K562 (cell line): ENCODE measurements around the gene NAXD. TPM values are rescaled to one million over a fixed set of nuclear protein-coding genes. Genes with fewer than 3 reads are reported as not detected.

Source experiments
- ATAC-seq: fragments of 200-7000 bp; cut with Tn5 transposase; 3 replicates; pipeline ENCODE4 v1.9.1; 2020; ENCODE audit warnings: moderate library complexity
- BruUV-seq: library from RNA; stranded (reverse); fragments of 400-500 nt; replicated peaks from 2 replicates; lab custom pipeline; 2021; lab: Mats Ljungman, UMichigan
- CTCF ChIA-PET: fragments of 300-600 bp; formaldehyde crosslinking; extraction: SDS; loops from one replicate; lab custom pipeline; 2021; ENCODE audit warnings: low intra/inter-chr PET ratio; lab: Yijun Ruan, JAX
- POLR2A ChIA-PET: fragments of 300-600, 350-650 bp; sonication (Branson Sonifier 250); formaldehyde crosslinking; extraction: SDS; loops from one replicate; lab custom pipeline; 2021; ENCODE audit warnings: antibody characterized with exemption, inconsistent platforms; lab: Yijun Ruan, JAX
- DNase-seq, 4 experiments: peaks; one replicate each; pipeline versions ENCODE4 v3.0.0 to v3.0.0-alpha.2; 2011 to 2018; ENCODE audit warnings: low spot score in 3 of 4, mixed read lengths in 3 of 4; ENCODE audit errors: extremely low read depth in 1 of 4
- FAIRE-seq: peaks from 2 replicates; lab custom pipeline; 2011; peaks lifted over from hg19 to GRCh38; lab: Jason Lieb, UNC
- H2AFZ ChIP-seq: 2 replicates; pipeline ENCODE4 v1.6.0; 2011; ENCODE audit warnings: low read depth, low read length, control low read depth, inconsistent platforms
- H3K27ac ChIP-seq: fragments of 200-600 bp; 3 replicates; pipeline ENCODE4 v1.8.0; 2011; ENCODE audit warnings: low read depth, mild to moderate bottlenecking, control low read depth, inconsistent platforms, low read length, moderate library complexity, mixed read lengths; ENCODE audit errors: extremely low read depth
- H3K27me3 ChIP-seq, 2 experiments: fragments of 300-600 bp in 1 of 2; 2 replicates in 1 of 2; 3 replicates in 1 of 2; pipeline versions ENCODE4 v1.6.0 to v1.8.0; 2011; ENCODE audit warnings: inconsistent platforms in 2 of 2, low read length in 2 of 2, mild to moderate bottlenecking in 1 of 2, mixed read lengths in 1 of 2, moderate library complexity in 1 of 2; ENCODE audit not compliant: control insufficient read depth in 2 of 2, insufficient read depth in 2 of 2
- H3K36me3 ChIP-seq: fragments of 300-600 bp; 3 replicates; pipeline ENCODE4 v1.8.0; 2011; ENCODE audit warnings: mild to moderate bottlenecking, low read length, inconsistent platforms; ENCODE audit not compliant: control insufficient read depth, insufficient read depth
- H3K4me1 ChIP-seq, 2 experiments: fragments of 200-600 bp in 1 of 2; replicated peaks in 1 of 2; 2 replicates in 1 of 2; 3 replicates in 1 of 2; pipeline versions ENCODE4 v1.5.1 to v1.8.0; 2011; ENCODE audit warnings: inconsistent platforms in 2 of 2, low read length in 2 of 2, mild to moderate bottlenecking in 1 of 2, mixed read lengths in 1 of 2, moderate library complexity in 1 of 2; ENCODE audit not compliant: control insufficient read depth in 2 of 2, insufficient read depth in 2 of 2
- H3K4me2 ChIP-seq: 2 replicates; pipeline ENCODE4 v1.6.1; 2011; ENCODE audit warnings: low read length, control low read depth, inconsistent platforms, mixed read lengths; ENCODE audit not compliant: insufficient read depth
- H3K4me3 ChIP-seq: fragments of 200-600 bp; sonication (generic), shearing (Covaris generic); 2 replicates; pipeline ENCODE4 v1.5.1; 2016; ENCODE audit warnings: control low read depth, inconsistent platforms
- H3K79me2 ChIP-seq: fragments of 200-600 bp; 3 replicates; pipeline ENCODE4 v1.8.0; 2011; ENCODE audit warnings: low read length, inconsistent platforms; ENCODE audit not compliant: control insufficient read depth, insufficient read depth
- H3K9ac ChIP-seq, 2 experiments: 2 replicates each; pipeline versions ENCODE4 v1.6.0 to v1.6.1; 2011; ENCODE audit warnings: low read depth in 2 of 2, low read length in 2 of 2, control low read depth in 1 of 2, inconsistent platforms in 1 of 2, mild to moderate bottlenecking in 1 of 2, mixed read lengths in 1 of 2; ENCODE audit not compliant: insufficient read depth in 1 of 2
- H3K9me1 ChIP-seq: one replicate; pipeline ENCODE4 v1.6.0; 2011; ENCODE audit warnings: inconsistent platforms, mild to moderate bottlenecking, low read length, moderate library complexity; ENCODE audit not compliant: control insufficient read depth, insufficient read depth
- H3K9me3 ChIP-seq: replicated peaks from 2 replicates; pipeline ENCODE4 v1.5.1; 2011; ENCODE audit warnings: low read depth, low read length, inconsistent platforms; ENCODE audit not compliant: control insufficient read depth, insufficient read depth
- H4K20me1 ChIP-seq: replicated peaks from 2 replicates; pipeline ENCODE4 v1.6.1; 2011; ENCODE audit warnings: low read length, inconsistent platforms, mixed read lengths; ENCODE audit not compliant: control insufficient read depth, insufficient read depth
- C11orf30 ChIP-seq: fragments of 450-650 bp; IDR thresholded peaks from 2 replicates; pipeline ENCODE4 v1.6.1; 2016; ENCODE audit warnings: low read depth, mild to moderate bottlenecking
- CSDE1 ChIP-seq, 2 experiments: fragments of 450-650 bp; IDR thresholded peaks; 2 replicates each; pipeline ENCODE4 v1.6.1; 2016; ENCODE audit warnings: mild to moderate bottlenecking in 1 of 2
- GTF3C2 ChIP-seq: IDR thresholded peaks from 3 replicates; pipeline ENCODE4 v1.6.1; 2011; ENCODE audit warnings: borderline replicate concordance, mild to moderate bottlenecking, moderate library complexity; ENCODE audit not compliant: insufficient read length; ENCODE audit errors: extremely low read depth
- MLX ChIP-seq, 2 experiments: fragments of 450-650 bp in 1 of 2; sonication (generic) in 1 of 2; formaldehyde crosslinking; conservative IDR thresholded peaks; 2 replicates each; pipeline versions ENCODE4 v1.4.0 to v1.8.1; 2020 to 2022; ENCODE audit warnings: mild to moderate bottlenecking in 1 of 2, missing genetic modification reagents in 1 of 2
- NFATC3 ChIP-seq: fragments of 450-650 bp; IDR thresholded peaks from 2 replicates; pipeline ENCODE4 v1.6.1; 2017; ENCODE audit warnings: mild to moderate bottlenecking
- TGIF2 ChIP-seq: sonication (generic); formaldehyde crosslinking; IDR thresholded peaks from 2 replicates; pipeline ENCODE4 v1.8.1; 2022; ENCODE audit warnings: mild to moderate bottlenecking, missing genetic modification reagents, moderate library complexity
- U2AF1 ChIP-seq: fragments of 200-400 bp; formaldehyde crosslinking; optimal IDR thresholded peaks from 2 replicates; pipeline ENCODE3; 2017; ENCODE audit warnings: mild to moderate bottlenecking, low read depth, low read length, moderate library complexity
- ZBTB49 ChIP-seq: sonication (generic); formaldehyde crosslinking; IDR thresholded peaks from 2 replicates; pipeline ENCODE4 v1.8.0; 2022; ENCODE audit warnings: missing genetic modification reagents, mild to moderate bottlenecking, borderline replicate concordance
- ZNF146 ChIP-seq: IDR thresholded peaks from one replicate; pipeline ENCODE4 v1.6.1; 2018; ENCODE audit warnings: missing compliant biosample characterization; ENCODE audit not compliant: unreplicated experiment
- ZNF324 ChIP-seq: fragments of 250-450 bp; sonication (Bioruptor Pico); IDR thresholded peaks from 2 replicates; pipeline ENCODE4 v1.4.0; 2020; ENCODE audit warnings: mild to moderate bottlenecking
- ZNF785 ChIP-seq: fragments of 250-450 bp; sonication (Bioruptor Pico); IDR thresholded peaks from 2 replicates; pipeline ENCODE4 v1.4.0; 2020; ENCODE audit warnings: mild to moderate bottlenecking
- WGBS: fragments of 100-300 bp; shearing (Covaris generic); methylation state at CpG from one replicate; pipeline ENCODE4 v1.1.6; 2016; ENCODE audit warnings: low coverage, mixed read lengths; ENCODE audit not compliant: insufficient coverage; ENCODE audit errors: missing lambda C conversion rate; 5-methylcytosine and 5-hydroxymethylcytosine counted together
- in situ Hi-C: fragments of 300-500 bp; cut with MboI; formaldehyde crosslinking; loops from 4 replicates; pipeline ENCODE4 v1.15.0; 2018; ENCODE audit warnings: inconsistent platforms, mixed read lengths
- intact Hi-C: fragments of 100-400 bp; cut with micrococcal nuclease; formaldehyde crosslinking; loops from 2 replicates; pipeline ENCODE4 v1.14.2; 2022
- polyA plus RNA-seq, 8 experiments: library from polyadenylated mRNA; depleted of rRNA in 4 of 8; stranded (reverse) in 5 of 8; unstranded in 3 of 8; fragments of >200 nt; fragmentation: Nextera tagmentation in 2 of 8; fragmentation: Illumina TruSeq in 1 of 8; extraction: Ambion mirVana in 2 of 8; extraction: Trizol in 1 of 8; gene quantifications; 2 replicates each; pipeline versions ENCODE4 v1.2.1 to v1.2.3, GENCODE V29; 2011 to 2014; ENCODE audit warnings: inconsistent platforms in 1 of 8, missing spikeins in 1 of 8
- total RNA-seq, 7 experiments: library from RNA; depleted of rRNA in 6 of 7; stranded (reverse); fragments of >200 nt in 6 of 7; fragmentation: Illumina TruSeq in 2 of 7; extraction: Trizol in 2 of 7; gene quantifications; 2 replicates each; pipeline versions ENCODE4 v1.2.1 to v1.2.3, GENCODE V29; 2011 to 2021; ENCODE audit warnings: low replicate concordance in 1 of 7
- TF ChIP-seq, protein P1 (sequence below): fragments of 250-450 bp; sonication (Bioruptor Pico); IDR thresholded peaks from 2 replicates; pipeline ENCODE4 v1.5.0; 2021; ENCODE audit warnings: mild to moderate bottlenecking, borderline replicate concordance

The NAXD gene
- total and polyA plus RNA-seq, 9 of the 15 experiments (the other 6 are each of a cell fraction or from before 2014, with no cell fraction given) = 0.59 to 20.6 (median 13.0) TPM

DNA sequence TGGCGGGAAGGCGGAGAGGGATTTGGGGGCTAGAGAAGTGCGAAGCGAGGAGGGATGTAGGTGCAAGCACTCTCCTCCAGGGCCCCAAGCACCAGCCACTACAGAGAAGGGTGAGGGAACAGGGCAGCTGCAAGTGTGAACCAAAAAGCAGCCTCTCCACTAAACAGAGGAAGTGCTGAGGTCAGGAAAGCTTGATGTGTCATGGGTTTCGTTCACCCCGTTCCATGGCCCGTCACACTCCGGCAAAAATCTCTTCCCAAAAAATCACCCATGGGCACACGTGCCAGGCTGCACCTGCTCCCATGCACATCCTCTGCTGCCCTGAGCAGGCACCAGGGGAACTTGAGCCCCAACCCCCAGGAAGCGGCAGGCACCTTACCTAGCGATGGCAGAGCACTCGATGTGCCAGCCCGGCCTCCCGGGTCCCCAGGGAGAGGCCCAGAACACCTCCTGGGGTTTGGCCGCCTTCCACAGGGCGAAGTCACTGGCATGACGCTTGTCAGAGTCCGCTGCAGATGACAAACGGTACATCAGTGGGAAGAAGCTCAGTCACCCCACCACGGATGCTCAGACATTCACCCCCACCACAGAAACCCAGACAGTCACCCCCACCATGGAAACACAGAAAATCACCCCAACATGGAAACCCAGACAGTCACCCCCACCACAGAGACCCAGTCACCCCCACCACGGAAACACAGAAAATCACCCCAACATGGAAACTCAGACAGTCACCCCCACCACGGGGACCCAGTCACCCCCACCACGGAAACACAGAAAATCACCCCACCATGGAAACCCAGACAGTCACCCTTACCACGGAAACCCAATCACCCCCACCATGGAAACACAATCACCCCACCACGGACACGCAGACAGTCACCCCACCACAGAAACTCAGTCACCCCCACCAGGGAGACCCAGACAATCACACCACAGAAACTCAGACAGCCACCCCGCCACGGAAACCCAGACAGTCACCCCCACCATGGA, 61.5 kb downstream of the NAXD start:
- in situ Hi-C loops (no loop called here), intact Hi-C loops (no loop called here)
- H3K4me3 ChIP-seq = no peak overlapping the region
- H3K36me3 ChIP-seq = peaks cover 37% of the 10 kb centered on the region; the same call in 2 of the 3 replicates
- no peaks in the 10 kb centered on the region for H3K79me2 ChIP-seq
- 96% methylated on average over 13 of the region's 28 CpGs for WGBS
- no peaks in the 10 kb centered on the region for H3K9me3 ChIP-seq
- no peak overlapping the region for H3K27ac ChIP-seq
- H2AFZ ChIP-seq = no peak overlapping the region
- ATAC-seq (no peak), DNase-seq (no peak), FAIRE-seq (no peak)
- H3K4me2 ChIP-seq = no peak overlapping the region
- H3K4me1 ChIP-seq = no peaks in the 10 kb centered on the region; a peak in 1 of 5 replicates
- no peak overlapping the region; a peak in 1 of 4 replicates for H3K9ac ChIP-seq
- H3K27me3 ChIP-seq = no peaks in the 10 kb centered on the region
- CTCF ChIA-PET = no interaction called here
- POLR2A ChIA-PET = no interaction called here
- no TSS peak for BruUV-seq
- H3K9me1 ChIP-seq = no peaks in the 10 kb centered on the region
- H4K20me1 ChIP-seq = no peaks in the 10 kb centered on the region
- TF ChIP-seq NFATC3 (no peak), ZNF785 (CRISPR knock-in tag) (no peak), MLX (CRISPR knock-in tag; conservative IDR thresholded peaks at IDR 0.05) (no peak), GTF3C2 (no peak), TGIF2 (no peak), ZBTB49 (CRISPR knock-in tag) (no peak), C11orf30 (no peak), CSDE1 (IDR thresholded peaks at IDR 0.05) (no peak), ZNF146 (CRISPR knock-in tag) (no peak), U2AF1 (no peak), ZNF324 (no peak)
- TF ChIP-seq, protein P1, sequence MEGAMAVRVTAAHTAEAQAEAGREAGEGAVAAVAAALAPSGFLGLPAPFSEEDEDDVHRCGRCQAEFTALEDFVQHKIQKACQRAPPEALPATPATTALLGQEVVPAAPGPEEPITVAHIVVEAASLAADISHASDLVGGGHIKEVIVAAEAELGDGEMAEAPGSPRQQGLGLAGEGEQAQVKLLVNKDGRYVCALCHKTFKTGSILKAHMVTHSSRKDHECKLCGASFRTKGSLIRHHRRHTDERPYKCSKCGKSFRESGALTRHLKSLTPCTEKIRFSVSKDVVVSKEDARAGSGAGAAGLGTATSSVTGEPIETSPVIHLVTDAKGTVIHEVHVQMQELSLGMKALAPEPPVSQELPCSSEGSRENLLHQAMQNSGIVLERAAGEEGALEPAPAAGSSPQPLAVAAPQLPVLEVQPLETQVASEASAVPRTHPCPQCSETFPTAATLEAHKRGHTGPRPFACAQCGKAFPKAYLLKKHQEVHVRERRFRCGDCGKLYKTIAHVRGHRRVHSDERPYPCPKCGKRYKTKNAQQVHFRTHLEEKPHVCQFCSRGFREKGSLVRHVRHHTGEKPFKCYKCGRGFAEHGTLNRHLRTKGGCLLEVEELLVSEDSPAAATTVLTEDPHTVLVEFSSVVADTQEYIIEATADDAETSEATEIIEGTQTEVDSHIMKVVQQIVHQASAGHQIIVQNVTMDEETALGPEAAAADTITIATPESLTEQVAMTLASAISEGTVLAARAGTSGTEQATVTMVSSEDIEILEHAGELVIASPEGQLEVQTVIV = no peak
